CD14-positive monocyte (primary cell): ENCODE data around the gene AGO3. TPM values are rescaled to one million over a fixed set of nuclear protein-coding genes. Genes with fewer than 3 reads are reported as not detected.
A peak's percentile ranks its signal among the peaks of the same experiment; 100 is the strongest.

Experiments used
- DNase-seq, 3 donors: peaks; one replicate each; pipeline ENCODE4 v3.0.0-alpha.2; 2011 to 2022
- H2AFZ ChIP-seq: 2 replicates; pipeline ENCODE4 v1.6.0; 2012; ENCODE audit warnings: mild to moderate bottlenecking, low read depth, low read length, inconsistent platforms; ENCODE audit not compliant: insufficient read depth, poor library complexity, severe bottlenecking
- H3K27ac ChIP-seq, 2 donors: 1 replicate in 1 of 2; 2 replicates in 1 of 2; pipeline ENCODE4 v1.5.1; 2012 to 2013; ENCODE audit warnings: low read length in 2 of 2, control low read depth in 1 of 2, inconsistent platforms in 1 of 2, low read depth in 1 of 2, mild to moderate bottlenecking in 1 of 2
- H3K27me3 ChIP-seq, 2 donors: one replicate each; pipeline versions ENCODE4 v1.6.0 to v1.6.1; 2011 to 2013; ENCODE audit warnings: low read length in 2 of 2; ENCODE audit not compliant: control insufficient read depth in 2 of 2, insufficient read depth in 2 of 2
- H3K36me3 ChIP-seq, 2 donors: replicated peaks in 1 of 2; 1 replicate in 1 of 2; 2 replicates in 1 of 2; pipeline versions ENCODE4 v1.5.1 to v1.6.1; 2012 to 2013; ENCODE audit warnings: low read length in 2 of 2, control low read depth in 1 of 2, inconsistent platforms in 1 of 2, mild to moderate bottlenecking in 1 of 2; ENCODE audit not compliant: insufficient read depth in 2 of 2, control insufficient read depth in 1 of 2
- H3K4me1 ChIP-seq, 2 donors: 1 replicate in 1 of 2; 2 replicates in 1 of 2; pipeline versions ENCODE4 v1.5.1 to v1.6.1; 2012 to 2013; ENCODE audit warnings: low read length in 2 of 2, control low read depth in 1 of 2, inconsistent platforms in 1 of 2, mild to moderate bottlenecking in 1 of 2, moderate library complexity in 1 of 2; ENCODE audit not compliant: insufficient read depth in 2 of 2, control insufficient read depth in 1 of 2
- H3K4me2 ChIP-seq: replicated peaks from 2 replicates; pipeline ENCODE3; 2012; ENCODE audit warnings: low read length, moderate library complexity, mild to moderate bottlenecking; ENCODE audit not compliant: poor library complexity, severe bottlenecking; ENCODE audit errors: extremely low read depth
- H3K4me3 ChIP-seq, 3 experiments: fragments of 200-600 bp in 1 of 3; sonication (generic) in 1 of 3; replicated peaks in 1 of 3; 1 replicate in 2 of 3; 2 replicates in 1 of 3; pipeline ENCODE4 v1.5.1; 2011 to 2013; ENCODE audit warnings: low read length in 3 of 3, mild to moderate bottlenecking in 3 of 3, control low read depth in 2 of 3, low read depth in 2 of 3, inconsistent platforms in 1 of 3, moderate library complexity in 1 of 3
- H3K79me2 ChIP-seq: 2 replicates; pipeline ENCODE4 v1.6.0; 2012; ENCODE audit warnings: mild to moderate bottlenecking, control low read depth, inconsistent platforms, low read length, moderate library complexity; ENCODE audit not compliant: insufficient read depth
- H3K9ac ChIP-seq: 2 replicates; pipeline ENCODE4 v1.6.0; 2017; ENCODE audit warnings: low read length, mild to moderate bottlenecking; ENCODE audit not compliant: insufficient read depth, poor library complexity, severe bottlenecking
- H3K9me3 ChIP-seq, 2 donors: replicated peaks in 1 of 2; 1 replicate in 1 of 2; 2 replicates in 1 of 2; pipeline versions ENCODE4 v1.5.1 to v1.6.1; 2012 to 2013; ENCODE audit warnings: low read length in 2 of 2, control low read depth in 1 of 2; ENCODE audit not compliant: control insufficient read depth in 1 of 2, insufficient read depth in 1 of 2
- H4K20me1 ChIP-seq: 2 replicates; pipeline ENCODE4 v1.6.0; 2012; ENCODE audit warnings: mild to moderate bottlenecking, low read length, control low read depth, moderate library complexity; ENCODE audit not compliant: insufficient read depth
- H3K27ac Mint-ChIP-seq, 7 donors: one replicate each; pipeline ENCODE4 v1.8.0; 2020; ENCODE audit warnings: mild to moderate bottlenecking in 7 of 7, mixed read lengths in 7 of 7, moderate library complexity in 6 of 7, inconsistent platforms in 2 of 7
- H3K27me3 Mint-ChIP-seq, 3 donors: one replicate each; pipeline ENCODE4 v1.8.0; 2021 to 2022; ENCODE audit warnings: low read depth in 3 of 3, mild to moderate bottlenecking in 3 of 3, mixed read lengths in 3 of 3, moderate library complexity in 3 of 3, inconsistent platforms in 1 of 3
- H3K36me3 Mint-ChIP-seq, 2 donors: one replicate each; pipeline ENCODE4 v1.8.0; 2020; ENCODE audit warnings: mixed read lengths in 2 of 2, inconsistent platforms in 1 of 2, mild to moderate bottlenecking in 1 of 2
- H3K4me1 Mint-ChIP-seq: one replicate; pipeline ENCODE4 v1.8.0; 2020; ENCODE audit warnings: mild to moderate bottlenecking, mixed read lengths
- H3K4me3 Mint-ChIP-seq, 2 donors: one replicate each; pipeline ENCODE4 v1.8.0; 2020; ENCODE audit warnings: mild to moderate bottlenecking in 2 of 2, mixed read lengths in 2 of 2, moderate library complexity in 1 of 2
- H3K9me3 Mint-ChIP-seq, 7 donors: one replicate each; pipeline ENCODE4 v1.8.0; 2020 to 2022; ENCODE audit warnings: mixed read lengths in 7 of 7, mild to moderate bottlenecking in 6 of 7, moderate library complexity in 6 of 7, inconsistent platforms in 2 of 7
- CTCF ChIP-seq: fragments of 200-600 bp; IDR thresholded peaks from one replicate; pipeline ENCODE4 v1.8.0; 2022; ENCODE audit warnings: antibody characterized with exemption, mild to moderate bottlenecking
- WGBS: methylation state at CpG from one replicate; pipeline ENCODE4 v1.1.5; 2013; ENCODE audit warnings: missing lambda C conversion rate; ENCODE audit not compliant: insufficient coverage; 5-methylcytosine and 5-hydroxymethylcytosine counted together
- intact Hi-C, 2 donors: fragments of 100-400 bp; cut with micrococcal nuclease; formaldehyde crosslinking; loops; one replicate each; pipeline versions ENCODE4 v1.15.0 to v1.15.1; 2023
- polyA plus RNA-seq, 3 donors: library from polyadenylated mRNA; depleted of rRNA in 1 of 3; unstranded in 2 of 3; stranded (reverse) in 1 of 3; fragments of 300-500 nt in 2 of 3; fragments of >200 nt in 1 of 3; fragmentation: Illumina TruSeq in 2 of 3; gene quantifications; 1 replicate in 2 of 3; 2 replicates in 1 of 3; pipeline ENCODE4 v1.2.3, GENCODE V29; 2012 to 2021

AGO3 gene
- polyA plus RNA-seq, 3 donors = 6.3 to 9.0 (median 8.3) TPM

GRCh38 chr1:35932158-35932636, 1.3 kb downstream of the AGO3 start:
- WGBS = 25% methylated on average over 1 of the region's 7 CpGs
- no peak overlapping the region for H2AFZ ChIP-seq
- intact Hi-C loops = loop anchor here (5.0 to 10.0 kb wide), 3 partner anchors 40 to 127 kb away; partner anchors contain the start of genes AGO1 (in 1 of the 2) and AGO4 (in 1 of the 2)

GRCh38 chr1:35932941-35933340, 2.0 kb downstream of the AGO3 start:
- no peaks in the 10 kb centered on the region for H3K36me3 ChIP-seq
- DNase-seq = no peak
- peak overlapping the region in 1 of 2 donors; percentile 27 for H3K27ac ChIP-seq
- peak overlapping the region in 3 of 7 donors; percentile 8 to 38 (median 35) for H3K27ac Mint-ChIP-seq
- TF ChIP-seq CTCF = no peak
- H3K27me3 Mint-ChIP-seq = no peaks in the 10 kb centered on the region
- intact Hi-C loops = loop anchor here (5.0 to 10.0 kb wide), 3 partner anchors 41 to 128 kb away; partner anchors contain the start of genes AGO1 (in 1 of the 2) and AGO4 (in 1 of the 2)
- no peaks in the 10 kb centered on the region for H3K27me3 ChIP-seq
- peaks cover 69% of the 10 kb centered on the region for H3K79me2 ChIP-seq
- no peak overlapping the region for H3K9ac ChIP-seq
- peaks cover 19% of the 10 kb centered on the region for H4K20me1 ChIP-seq
- H3K4me1 Mint-ChIP-seq = peaks cover 45% of the 10 kb centered on the region
- H3K9me3 ChIP-seq = no peaks in the 10 kb centered on the region
- H2AFZ ChIP-seq = no peak overlapping the region
- no peaks in the 10 kb centered on the region for H3K9me3 Mint-ChIP-seq
- peak overlapping the region in 1 of 2 donors; percentile 53 for H3K4me3 Mint-ChIP-seq
- H3K4me2 ChIP-seq = peak overlapping the region; percentile 88
- peaks cover 0 to 3% of the 10 kb centered on the region in 2 donors for H3K36me3 Mint-ChIP-seq
- H3K4me3 ChIP-seq = peak overlapping the region in 1 of 3 experiments; percentile 89
- H3K4me1 ChIP-seq = peaks cover 34 to 52% of the 10 kb centered on the region in 2 donors

More at GRCh38 chr1:35932158-35932636, 1.3 kb downstream of the AGO3 start:
- Mint-ChIP-seq H3K9me3 (no peaks in the 10 kb centered on the region), H3K4me1 (peaks cover 41% of the 10 kb centered on the region), H3K36me3 (peaks cover 0 to 3% of the 10 kb centered on the region in 2 donors), H3K27me3 (no peaks in the 10 kb centered on the region), H3K4me3 (peak overlapping the region; percentile 90 to 94), H3K27ac (peak overlapping the region in 6 of 7 donors; percentile 27 to 94 (median 63))
- TF ChIP-seq CTCF = no peak
- Histone ChIP-seq H3K4me1 (peaks cover 30 to 46% of the 10 kb centered on the region in 2 donors), H3K4me3 (peak overlapping the region; percentile 78 to 89 (median 88)), H3K9ac (peak overlapping the region; percentile 98), H3K79me2 (peaks cover 62% of the 10 kb centered on the region), H3K27me3 (no peaks in the 10 kb centered on the region), H3K36me3 (no peaks in the 10 kb centered on the region), H3K27ac (peak overlapping the region in 1 of 2 donors; percentile 95), H3K9me3 (no peaks in the 10 kb centered on the region), H3K4me2 (peak overlapping the region; percentile 88), H4K20me1 (peaks cover 15% of the 10 kb centered on the region)
- DNase-seq = no peak
